ENCODE measurements around the gene SLC6A6.

The SLC6A6 gene

GRCh38 chr3:14491396-14492190, 89.2 kb downstream of the SLC6A6 start:
- no peak for DNase-seq (ENCODE audit: low read depth)
- TF ChIP-seq, protein P1, sequence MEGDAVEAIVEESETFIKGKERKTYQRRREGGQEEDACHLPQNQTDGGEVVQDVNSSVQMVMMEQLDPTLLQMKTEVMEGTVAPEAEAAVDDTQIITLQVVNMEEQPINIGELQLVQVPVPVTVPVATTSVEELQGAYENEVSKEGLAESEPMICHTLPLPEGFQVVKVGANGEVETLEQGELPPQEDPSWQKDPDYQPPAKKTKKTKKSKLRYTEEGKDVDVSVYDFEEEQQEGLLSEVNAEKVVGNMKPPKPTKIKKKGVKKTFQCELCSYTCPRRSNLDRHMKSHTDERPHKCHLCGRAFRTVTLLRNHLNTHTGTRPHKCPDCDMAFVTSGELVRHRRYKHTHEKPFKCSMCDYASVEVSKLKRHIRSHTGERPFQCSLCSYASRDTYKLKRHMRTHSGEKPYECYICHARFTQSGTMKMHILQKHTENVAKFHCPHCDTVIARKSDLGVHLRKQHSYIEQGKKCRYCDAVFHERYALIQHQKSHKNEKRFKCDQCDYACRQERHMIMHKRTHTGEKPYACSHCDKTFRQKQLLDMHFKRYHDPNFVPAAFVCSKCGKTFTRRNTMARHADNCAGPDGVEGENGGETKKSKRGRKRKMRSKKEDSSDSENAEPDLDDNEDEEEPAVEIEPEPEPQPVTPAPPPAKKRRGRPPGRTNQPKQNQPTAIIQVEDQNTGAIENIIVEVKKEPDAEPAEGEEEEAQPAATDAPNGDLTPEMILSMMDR (conservative IDR thresholded peaks at IDR 0.05; ENCODE audit: control insufficient read depth, insufficient read depth, low read depth, low read length): no peak
- H3K4me3 ChIP-seq (ENCODE audit: control insufficient read depth, low read depth, low read length): no peak overlapping the region

DNA sequence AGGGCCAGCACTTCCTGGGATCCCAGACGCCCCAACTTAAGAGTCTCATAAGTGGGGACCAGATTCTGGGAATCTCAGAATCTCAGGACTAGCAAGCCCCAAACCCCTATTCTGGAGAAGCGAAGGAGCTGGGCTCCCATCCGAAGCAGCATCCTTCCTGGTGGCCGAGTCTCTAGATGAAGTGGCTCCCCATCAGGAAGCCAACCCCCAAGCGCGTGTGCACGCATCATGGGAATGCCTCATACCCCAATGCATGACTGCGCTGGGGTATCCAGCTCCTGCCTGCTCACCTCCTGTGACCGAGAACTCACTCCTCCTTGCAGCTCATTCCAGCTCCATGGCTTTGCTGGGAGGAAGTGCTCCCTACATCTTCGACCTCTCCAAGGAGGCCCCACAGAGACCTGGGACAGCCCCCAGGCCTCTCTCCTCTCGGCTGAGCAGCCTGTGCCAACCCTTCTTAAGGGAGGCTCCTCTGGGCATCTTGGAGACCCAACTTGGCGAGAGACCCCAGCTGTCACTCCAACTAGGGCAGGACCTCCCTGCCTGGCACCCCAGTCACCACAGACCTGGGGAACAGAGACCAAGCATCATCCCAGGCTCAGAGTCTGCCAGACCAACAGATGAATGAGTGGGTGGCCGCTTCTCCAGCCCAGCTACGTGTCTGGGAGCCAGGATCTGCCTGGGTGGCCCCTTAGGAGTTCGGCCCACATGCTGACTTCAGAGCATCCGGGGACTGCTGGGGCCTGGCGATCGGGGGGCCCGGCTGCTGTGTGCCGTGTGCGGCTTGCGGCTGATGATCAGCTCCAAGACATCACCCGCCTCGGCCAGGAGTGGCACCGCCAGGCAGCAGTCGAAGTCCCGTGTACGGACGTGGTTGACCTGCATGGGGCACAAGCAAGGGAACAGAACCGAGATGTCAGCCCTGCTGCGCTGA, 90.8 kb downstream of the SLC6A6 start:
- TF ChIP-seq, protein P1 (conservative IDR thresholded peaks at IDR 0.05; ENCODE audit: control insufficient read depth, insufficient read depth, low read depth, low read length): no peak
- DNase-seq (ENCODE audit: low read depth): peak; percentile 39
- no peak overlapping the region for H3K4me3 ChIP-seq (ENCODE audit: control insufficient read depth, low read depth, low read length)

- no peak overlapping the region for H3K4me3 ChIP-seq (ENCODE audit: control insufficient read depth, low read depth, low read length)
- no peak for DNase-seq (ENCODE audit: low read depth)
- TF ChIP-seq, protein P1 (conservative IDR thresholded peaks at IDR 0.05; ENCODE audit: control insufficient read depth, insufficient read depth, low read depth, low read length): no peak
These were observed 92.0 kb downstream of the SLC6A6 start for GRCh38 chr3:14494279-14494972.

GRCh38 chr3:14494973-14495300, 92.5 kb downstream of the SLC6A6 start:
- no peak for DNase-seq (ENCODE audit: low read depth)
- TF ChIP-seq, protein P1 (conservative IDR thresholded peaks at IDR 0.05; ENCODE audit: control insufficient read depth, insufficient read depth, low read depth, low read length): no peak
- no peak overlapping the region for H3K4me3 ChIP-seq (ENCODE audit: control insufficient read depth, low read depth, low read length)

- TF ChIP-seq, protein P1 (conservative IDR thresholded peaks at IDR 0.05; ENCODE audit: control insufficient read depth, insufficient read depth, low read depth, low read length): no peak
- no peak for DNase-seq (ENCODE audit: low read depth)
- H3K4me3 ChIP-seq (ENCODE audit: control insufficient read depth, low read depth, low read length): no peak overlapping the region
These were observed 93.9 kb downstream of the SLC6A6 start for GRCh38 chr3:14496351-14496750.

DNA sequence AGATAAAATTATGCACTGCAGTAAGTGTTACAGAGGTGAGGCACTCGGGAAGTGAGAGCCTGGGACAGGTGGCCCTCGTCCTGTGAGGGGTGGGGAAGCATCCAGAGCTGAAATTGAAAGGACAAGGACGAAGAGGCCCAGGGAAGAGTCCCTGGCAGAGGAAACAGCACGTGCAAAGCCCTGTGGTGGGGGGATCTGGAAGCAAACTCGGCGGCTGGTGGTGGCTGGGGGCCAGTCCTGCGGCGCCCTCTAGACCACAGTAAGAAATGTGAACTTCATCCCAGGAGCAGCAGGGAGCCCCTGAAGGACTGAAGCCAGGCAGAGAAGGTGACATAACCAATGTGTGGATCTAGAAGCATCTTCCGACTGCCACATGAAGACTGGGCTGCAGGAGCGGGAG, 94.9 kb downstream of the SLC6A6 start:
- no peak for DNase-seq (ENCODE audit: low read depth)
- TF ChIP-seq, protein P1 (conservative IDR thresholded peaks at IDR 0.05; ENCODE audit: control insufficient read depth, insufficient read depth, low read depth, low read length): no peak
- no peak overlapping the region for H3K4me3 ChIP-seq (ENCODE audit: control insufficient read depth, low read depth, low read length)

Data from fibroblast of mammary gland (primary cell).